GM12878 (cell line): ENCODE results near the gene SP2. TPM values are rescaled to one million over a fixed set of nuclear protein-coding genes. Genes with fewer than 3 reads are reported as not detected.

Source experiments
- ATAC-seq: fragments of 200-7000 bp; cut with Tn5 transposase; 3 replicates; pipeline ENCODE4 v1.9.1; 2020; ENCODE audit warnings: mild to moderate bottlenecking, moderate library complexity
- BruUV-seq: library from RNA; stranded (reverse); fragments of 400-500 nt; replicated peaks from 2 replicates; lab custom pipeline; 2021; lab: Mats Ljungman, UMichigan
- CTCF ChIA-PET: fragments of 300-600 bp; sonication (Branson Sonifier 250); formaldehyde crosslinking; extraction: SDS; loops from one replicate; lab custom pipeline; 2021; ENCODE audit warnings: inconsistent platforms; lab: Yijun Ruan, JAX
- POLR2A ChIA-PET: fragments of 350-600 bp; formaldehyde crosslinking; extraction: SDS; loops from one replicate; lab custom pipeline; 2021; ENCODE audit warnings: inconsistent platforms; lab: Charles Lee
- RAD21 ChIA-PET: fragments of 300-600 bp; sonication (Branson Sonifier 250); formaldehyde crosslinking; loops from one replicate; lab custom pipeline; 2023; ENCODE audit warnings: antibody characterized with exemption; ENCODE audit not compliant: unreplicated experiment; lab: Charles Lee
- SMC1A ChIA-PET: fragments of 300-600 bp; sonication (Branson Sonifier 250); formaldehyde crosslinking; loops from one replicate; lab custom pipeline; 2023; ENCODE audit not compliant: unreplicated experiment, uncharacterized antibody; lab: Charles Lee
- DNase-seq: peaks from one replicate; pipeline ENCODE4 v3.0.0-alpha.2; 2011; ENCODE audit warnings: low read depth, low spot score
- FAIRE-seq: peaks from 3 replicates; lab custom pipeline; 2011; peaks lifted over from hg19 to GRCh38; lab: Jason Lieb, UNC
- H2AFZ ChIP-seq: 2 replicates; pipeline ENCODE4 v1.6.0; 2011; ENCODE audit warnings: low read depth, low read length, control low read depth; ENCODE audit not compliant: control insufficient read depth
- H3K27ac ChIP-seq: 2 replicates; pipeline ENCODE4 v1.5.1; 2011; ENCODE audit warnings: control low read depth; ENCODE audit not compliant: control insufficient read depth, insufficient read depth
- H3K27me3 ChIP-seq, 2 experiments: replicated peaks in 1 of 2; 2 replicates each; pipeline versions ENCODE4 v1.6.0 to v1.6.1; 2011; ENCODE audit warnings: low read length in 1 of 2; ENCODE audit not compliant: control insufficient read depth in 2 of 2, insufficient read depth in 2 of 2
- H3K36me3 ChIP-seq, 2 experiments: 2 replicates each; pipeline ENCODE4 v1.5.1; 2011; ENCODE audit warnings: low read length in 1 of 2; ENCODE audit not compliant: control insufficient read depth in 2 of 2, insufficient read depth in 2 of 2
- H3K4me1 ChIP-seq: 2 replicates; pipeline ENCODE4 v1.6.1; 2011; ENCODE audit warnings: mild to moderate bottlenecking, low read length, moderate library complexity, mixed read lengths; ENCODE audit not compliant: control insufficient read depth, insufficient read depth
- H3K4me2 ChIP-seq: 2 replicates; pipeline ENCODE4 v1.6.0; 2011; ENCODE audit warnings: control low read depth; ENCODE audit not compliant: control insufficient read depth, insufficient read depth
- H3K4me3 ChIP-seq: fragments of 200-600 bp; sonication (generic); 2 replicates; pipeline ENCODE4 v1.5.1; 2016
- H3K79me2 ChIP-seq: 2 replicates; pipeline ENCODE4 v1.6.0; 2011; ENCODE audit warnings: low read length; ENCODE audit not compliant: control insufficient read depth, insufficient read depth
- H3K9ac ChIP-seq: 2 replicates; pipeline ENCODE4 v1.8.0; 2011; ENCODE audit warnings: low read length, control low read depth, mixed read lengths; ENCODE audit not compliant: control insufficient read depth, insufficient read depth
- H3K9me3 ChIP-seq: replicated peaks from 3 replicates; pipeline ENCODE4 v1.5.1; 2011; ENCODE audit warnings: mild to moderate bottlenecking, low read length; ENCODE audit not compliant: control insufficient read depth, insufficient read depth
- H4K20me1 ChIP-seq: 2 replicates; pipeline ENCODE4 v1.6.0; 2011; ENCODE audit not compliant: control insufficient read depth, insufficient read depth
- BHLHE40 ChIP-seq, 2 experiments: fragments of 450-650 bp in 1 of 2; IDR thresholded peaks; 2 replicates each; pipeline ENCODE4 v1.6.1; 2011 to 2017; ENCODE audit warnings: low read depth in 2 of 2, borderline replicate concordance in 1 of 2, improper control_type of control experiment in 1 of 2, low read length in 1 of 2, mild to moderate bottlenecking in 1 of 2
- CBX5 ChIP-seq: sonication (generic); IDR thresholded peaks from 2 replicates; pipeline ENCODE4 v1.6.1; 2016; ENCODE audit warnings: low read depth, moderate library complexity, mild to moderate bottlenecking, inconsistent platforms
- CEBPB ChIP-seq, 2 experiments: fragments of 150-350 bp in 1 of 2; IDR thresholded peaks; 2 replicates each; pipeline ENCODE4 v1.6.1; 2012 to 2014; ENCODE audit warnings: low read depth in 2 of 2, low read length in 2 of 2, borderline replicate concordance in 1 of 2, inconsistent platforms in 1 of 2
- CTCF ChIP-seq, 3 experiments: IDR thresholded peaks in 2 of 3; conservative IDR thresholded peaks in 1 of 3; 2 replicates each; pipeline ENCODE4 v1.5.1; 2011; ENCODE audit warnings: low read depth in 3 of 3, low read length in 3 of 3, mild to moderate bottlenecking in 3 of 3, control low read depth in 2 of 3, moderate library complexity in 2 of 3, inconsistent platforms in 1 of 3, mixed read lengths in 1 of 3; ENCODE audit not compliant: control insufficient read depth in 2 of 3, insufficient read depth in 1 of 3; ENCODE audit errors: extremely low read depth in 1 of 3
- CUX1 ChIP-seq: IDR thresholded peaks from 2 replicates; pipeline ENCODE4 v1.6.1; 2012; ENCODE audit warnings: improper control_type of control experiment, low read depth, low read length; ENCODE audit not compliant: insufficient replicate concordance
- EP300 ChIP-seq, 2 experiments: fragments of 150-350 bp in 1 of 2; IDR thresholded peaks; 2 replicates each; pipeline ENCODE4 v1.6.1; 2011 to 2012; ENCODE audit warnings: low read depth in 2 of 2, low read length in 2 of 2, borderline replicate concordance in 1 of 2, improper control_type of control experiment in 1 of 2, inconsistent platforms in 1 of 2; ENCODE audit not compliant: control insufficient read depth in 1 of 2
- ESRRA ChIP-seq: IDR thresholded peaks from 2 replicates; pipeline ENCODE4 v1.6.1; 2012; ENCODE audit warnings: mild to moderate bottlenecking, low read length, improper control_type of control experiment
- IRF4 ChIP-seq: IDR thresholded peaks from 2 replicates; pipeline ENCODE4 v1.6.1; 2011; ENCODE audit warnings: low read depth, low read length
- MEF2B ChIP-seq: fragments of 450-650 bp; IDR thresholded peaks from 2 replicates; pipeline ENCODE4 v1.6.1; 2018; ENCODE audit warnings: mild to moderate bottlenecking, moderate library complexity; ENCODE audit not compliant: partially characterized antibody, poor library complexity, severe bottlenecking
- NFYA ChIP-seq: IDR thresholded peaks from 2 replicates; pipeline ENCODE4 v1.6.1; 2011; ENCODE audit warnings: low read depth, mild to moderate bottlenecking, low read length, improper control_type of control experiment, borderline replicate concordance
- PRDM15 ChIP-seq: fragments of 450-650 bp; formaldehyde crosslinking; IDR thresholded peaks from 2 replicates; pipeline ENCODE4 v1.4.0; 2020; ENCODE audit warnings: mild to moderate bottlenecking, moderate library complexity
- STAT1 ChIP-seq: fragments of 450-650 bp; conservative IDR thresholded peaks from 2 replicates; pipeline ENCODE4 v1.6.1; 2014; ENCODE audit warnings: antibody characterized with exemption, mild to moderate bottlenecking
- whole genome bisulfite sequencing: methylation state at CpG from one replicate; pipeline ENCODE4 v1.1.6; 2016; ENCODE audit warnings: low lambda C conversion rate; ENCODE audit not compliant: insufficient replicate concordance, insufficient coverage; ENCODE audit errors: missing lambda C conversion rate; 5-methylcytosine and 5-hydroxymethylcytosine counted together
- in situ Hi-C: fragments of 300-500 bp; cut with MboI; formaldehyde crosslinking; loops from 9 replicates; pipeline ENCODE4 v1.14.3; 2018; ENCODE audit warnings: mixed read lengths
- intact Hi-C: fragments of 100-400 bp; cut with micrococcal nuclease; formaldehyde crosslinking; loops from one replicate; pipeline ENCODE4 v1.14.2; 2022; ENCODE audit not compliant: unreplicated experiment
- polyA plus RNA-seq, 11 experiments: library from polyadenylated mRNA; depleted of rRNA in 4 of 11; unstranded in 6 of 11; stranded (reverse) in 5 of 11; fragments of >200 nt; fragmentation: Nextera tagmentation in 4 of 11; fragmentation: Illumina TruSeq in 1 of 11; extraction: Ambion mirVana in 4 of 11; extraction: Trizol in 1 of 11; gene quantifications; 1 replicate in 1 of 11; 2 replicates in 10 of 11; pipeline versions ENCODE4 v1.2.1 to v1.2.3, GENCODE V29; 2011 to 2016; ENCODE audit warnings: inconsistent platforms in 2 of 11, missing spikeins in 2 of 11, low read depth in 1 of 11
- total RNA-seq, 4 experiments: library from RNA; depleted of rRNA in 3 of 4; stranded (reverse); fragments of >200 nt in 3 of 4; fragmentation: Illumina TruSeq in 1 of 4; extraction: Trizol in 1 of 4; gene quantifications; 2 replicates each; pipeline versions ENCODE4 v1.2.1 to v1.2.3, GENCODE V29; 2013 to 2021

Gene SP2
- total and polyA plus RNA-seq, 10 of the 15 experiments (the other 5 are each of a cell fraction or from before 2014, with no cell fraction given): 1.2 to 19.1 (median 4.8) TPM

GRCh38 chr17:47962901-47963300 is 66.9 kb downstream of the SP2 start:
- RAD21 ChIA-PET: no interaction called here
- Histone ChIP-seq H3K9me3 (no peaks in the 10 kb centered on the region), H3K4me3 (no peak overlapping the region), H3K79me2 (no peaks in the 10 kb centered on the region), H4K20me1 (no peaks in the 10 kb centered on the region), H3K9ac (no peak overlapping the region), H3K27me3 (no peaks in the 10 kb centered on the region), H3K27ac (no peak overlapping the region), H2AFZ (no peak overlapping the region), H3K36me3 (no peaks in the 10 kb centered on the region), H3K4me1 (no peaks in the 10 kb centered on the region), H3K4me2 (no peak overlapping the region)
- no peak for DNase-seq
- FAIRE-seq: no peak
- in situ Hi-C loops: no loop called here
- CTCF ChIA-PET: interaction anchor here (3.6 to 4.5 kb wide), 2 partner anchors 8 to 55 kb away, joined by 15 to 30 read pairs; partner anchors contain the start of gene CDK5RAP3
- no peak for ATAC-seq
- 13% methylated on average over 3 of the region's 3 CpGs for WGBS
- no TSS peak for BruUV-seq
- intact Hi-C loops: no loop called here
- SMC1A ChIA-PET: interaction anchor here (4.3 kb wide), 1 partner anchor 13 kb away, joined by 23 read pairs; no protein-coding TSS in a partner anchor
- POLR2A ChIA-PET: interaction anchor here (1.2 kb wide), 1 partner anchor 8 kb away, joined by 3 read pairs; the partner anchor contains the start of gene CDK5RAP3
- TF ChIP-seq NFYA (no peak), CEBPB (IDR thresholded peaks at IDR 0.05; ENCODE audit: borderline replicate concordance in 1 of 2, low read depth in 2 of 2, low read length in 2 of 2) (no peak), PRDM15 (CRISPR knock-in tag) (no peak), CBX5 (no peak), MEF2B (no peak), STAT1 (no peak), ESRRA (no peak), CTCF (IDR thresholded peaks at IDR 0.05 in 2 of 3, conservative IDR thresholded peaks at IDR 0.05 in 1 of 3; ENCODE audit: control insufficient read depth in 2 of 3, extremely low read depth in 1 of 3, insufficient read depth in 1 of 3, low read depth in 3 of 3, low read length in 3 of 3) (no peak), IRF4 (no peak), EP300 (IDR thresholded peaks at IDR 0.05; ENCODE audit: borderline replicate concordance in 1 of 2, control insufficient read depth in 1 of 2, low read depth in 2 of 2, low read length in 2 of 2) (no peak), BHLHE40 (IDR thresholded peaks at IDR 0.05; ENCODE audit: borderline replicate concordance in 1 of 2, low read depth in 2 of 2, low read length in 1 of 2) (no peak), CUX1 (no peak)
